Parathyroid adenoma (tissue), 2 donors: ENCODE results near the gene CBLB.

Source experiments
- H2AFZ ChIP-seq: fragments of 300-600 bp; sonication (generic); one replicate; pipeline ENCODE4 v1.7.0; 2017; ENCODE audit warnings: antibody characterized with exemption, mild to moderate bottlenecking
- H3K27ac ChIP-seq: fragments of 300-600 bp; sonication (generic); one replicate; pipeline ENCODE4 v1.7.0; 2017
- H3K27me3 ChIP-seq: fragments of 300-600 bp; sonication (generic); one replicate; pipeline ENCODE4 v1.7.0; 2017; ENCODE audit warnings: low read length; ENCODE audit not compliant: control insufficient read depth, insufficient read depth
- H3K36me3 ChIP-seq: fragments of 300-600 bp; sonication (generic); one replicate; pipeline ENCODE4 v1.7.0; 2017; ENCODE audit warnings: low read length; ENCODE audit not compliant: control insufficient read depth, insufficient read depth
- H3K4me1 ChIP-seq: fragments of 300-600 bp; sonication (generic); one replicate; pipeline ENCODE4 v1.7.0; 2017; ENCODE audit warnings: control low read depth
- H3K4me2 ChIP-seq: fragments of 300-600 bp; sonication (generic); one replicate; pipeline ENCODE4 v1.7.0; 2017; ENCODE audit warnings: low read length
- H3K4me3 ChIP-seq: fragments of 300-600 bp; sonication (generic); one replicate; pipeline ENCODE4 v1.7.0; 2017; ENCODE audit warnings: low read depth, low read length
- H3K79me2 ChIP-seq: fragments of 300-600 bp; sonication (generic); one replicate; pipeline ENCODE4 v1.7.0; 2017; ENCODE audit warnings: control low read depth
- H3K9ac ChIP-seq: fragments of 300-600 bp; sonication (generic); one replicate; pipeline ENCODE4 v1.7.0; 2017; ENCODE audit warnings: mild to moderate bottlenecking
- H3K9me3 ChIP-seq: fragments of 300-600 bp; sonication (generic); one replicate; pipeline ENCODE4 v1.7.0; 2017; ENCODE audit warnings: low read length; ENCODE audit not compliant: control insufficient read depth
- TF ChIP-seq, protein P1 (sequence below): fragments of 300-600 bp; sonication (generic); IDR thresholded peaks from one replicate; pipeline ENCODE4 v1.7.0; 2017; ENCODE audit warnings: antibody characterized with exemption, mild to moderate bottlenecking
- donor health status: primary hyperparathyroidism.

Gene CBLB

GRCh38 chr3:105704726-105705410 is 163.9 kb downstream of the CBLB start:
- H3K9me3 ChIP-seq = no peaks in the 10 kb centered on the region
- H3K79me2 ChIP-seq = no peaks in the 10 kb centered on the region
- no peak overlapping the region for H3K9ac ChIP-seq
- H3K36me3 ChIP-seq = no peaks in the 10 kb centered on the region
- no peak overlapping the region for H3K27ac ChIP-seq
- TF ChIP-seq, protein P1, sequence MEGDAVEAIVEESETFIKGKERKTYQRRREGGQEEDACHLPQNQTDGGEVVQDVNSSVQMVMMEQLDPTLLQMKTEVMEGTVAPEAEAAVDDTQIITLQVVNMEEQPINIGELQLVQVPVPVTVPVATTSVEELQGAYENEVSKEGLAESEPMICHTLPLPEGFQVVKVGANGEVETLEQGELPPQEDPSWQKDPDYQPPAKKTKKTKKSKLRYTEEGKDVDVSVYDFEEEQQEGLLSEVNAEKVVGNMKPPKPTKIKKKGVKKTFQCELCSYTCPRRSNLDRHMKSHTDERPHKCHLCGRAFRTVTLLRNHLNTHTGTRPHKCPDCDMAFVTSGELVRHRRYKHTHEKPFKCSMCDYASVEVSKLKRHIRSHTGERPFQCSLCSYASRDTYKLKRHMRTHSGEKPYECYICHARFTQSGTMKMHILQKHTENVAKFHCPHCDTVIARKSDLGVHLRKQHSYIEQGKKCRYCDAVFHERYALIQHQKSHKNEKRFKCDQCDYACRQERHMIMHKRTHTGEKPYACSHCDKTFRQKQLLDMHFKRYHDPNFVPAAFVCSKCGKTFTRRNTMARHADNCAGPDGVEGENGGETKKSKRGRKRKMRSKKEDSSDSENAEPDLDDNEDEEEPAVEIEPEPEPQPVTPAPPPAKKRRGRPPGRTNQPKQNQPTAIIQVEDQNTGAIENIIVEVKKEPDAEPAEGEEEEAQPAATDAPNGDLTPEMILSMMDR = no peak
- no peaks in the 10 kb centered on the region for H3K27me3 ChIP-seq
- no peaks in the 10 kb centered on the region for H3K4me1 ChIP-seq
- no peak overlapping the region for H2AFZ ChIP-seq
- no peak overlapping the region for H3K4me3 ChIP-seq
- H3K4me2 ChIP-seq = no peak overlapping the region

DNA sequence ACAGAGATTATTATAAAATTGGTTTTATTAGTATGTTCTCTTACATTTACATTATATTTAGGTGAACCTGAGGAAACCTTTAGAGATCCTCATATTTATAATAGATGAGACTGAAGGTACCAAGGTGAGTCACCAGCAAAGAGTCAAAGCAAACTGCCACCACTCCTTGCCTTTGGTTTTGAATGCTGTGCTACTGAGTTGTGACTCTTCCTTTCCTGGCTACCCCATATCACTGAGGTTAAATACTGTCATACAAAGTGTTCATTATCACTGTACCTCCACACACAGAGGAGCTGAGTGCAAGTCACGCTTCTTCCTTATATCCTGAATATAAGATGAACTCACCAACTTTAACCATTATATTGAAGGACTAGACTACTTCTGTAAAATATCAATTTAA is 168.2 kb downstream of the CBLB start:
- Histone ChIP-seq H3K4me2 (no peak overlapping the region), H3K4me1 (no peaks in the 10 kb centered on the region), H3K36me3 (no peaks in the 10 kb centered on the region), H3K9ac (no peak overlapping the region), H3K4me3 (no peak overlapping the region), H3K27ac (no peak overlapping the region), H3K27me3 (no peaks in the 10 kb centered on the region), H3K9me3 (no peaks in the 10 kb centered on the region), H3K79me2 (no peaks in the 10 kb centered on the region), H2AFZ (no peak overlapping the region)
- TF ChIP-seq, protein P1 = no peak

DNA sequence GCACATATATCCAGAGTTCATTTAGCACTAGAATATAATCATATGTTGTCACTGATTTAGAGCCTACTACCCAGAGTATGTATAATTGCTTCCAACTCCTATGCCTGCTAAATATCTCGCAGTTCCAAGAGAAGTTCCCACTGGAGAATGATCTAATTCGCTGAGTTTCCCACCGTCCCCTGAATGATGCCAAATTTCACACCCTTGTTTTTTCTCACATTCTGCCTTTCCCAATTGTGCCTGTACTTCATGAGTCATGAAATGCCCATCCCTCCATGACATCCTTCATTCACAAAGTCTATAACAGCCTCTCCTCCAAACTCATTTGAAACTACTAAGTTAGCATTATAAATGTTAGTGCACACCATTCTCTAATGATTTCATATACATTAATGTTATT is 177.2 kb downstream of the CBLB start:
- Histone ChIP-seq H3K9me3 (no peaks in the 10 kb centered on the region), H3K27me3 (no peaks in the 10 kb centered on the region), H3K4me3 (no peak overlapping the region), H3K27ac (no peak overlapping the region), H3K79me2 (no peaks in the 10 kb centered on the region), H2AFZ (no peak overlapping the region), H3K4me1 (no peaks in the 10 kb centered on the region), H3K9ac (no peak overlapping the region), H3K4me2 (no peak overlapping the region), H3K36me3 (no peaks in the 10 kb centered on the region)
- TF ChIP-seq, protein P1 = no peak

DNA sequence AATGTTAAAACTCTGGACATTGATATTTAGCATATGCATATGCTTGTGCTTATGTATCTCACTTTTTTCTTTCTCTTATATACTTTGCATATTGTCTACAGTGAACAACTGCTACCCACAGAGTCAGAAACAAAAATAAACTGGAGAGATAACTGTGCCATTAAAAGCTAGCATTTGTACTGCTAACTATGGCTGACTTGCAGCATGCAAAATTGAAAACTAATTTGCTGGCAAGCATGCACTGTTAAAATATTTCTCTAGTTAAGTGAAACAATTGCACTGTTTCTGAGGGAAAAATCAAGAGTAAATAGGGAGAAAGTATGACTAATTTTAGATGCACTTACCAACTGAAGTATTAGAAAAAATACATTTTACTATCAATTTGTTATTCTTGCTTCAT is 177.8 kb downstream of the CBLB start:
- no peak overlapping the region for H3K4me3 ChIP-seq
- TF ChIP-seq, protein P1 = no peak
- no peaks in the 10 kb centered on the region for H3K79me2 ChIP-seq
- no peak overlapping the region for H2AFZ ChIP-seq
- H3K27ac ChIP-seq = no peak overlapping the region
- H3K27me3 ChIP-seq = no peaks in the 10 kb centered on the region
- H3K4me1 ChIP-seq = no peaks in the 10 kb centered on the region
- no peak overlapping the region for H3K4me2 ChIP-seq
- no peak overlapping the region for H3K9ac ChIP-seq
- H3K9me3 ChIP-seq = no peaks in the 10 kb centered on the region
- H3K36me3 ChIP-seq = no peaks in the 10 kb centered on the region

- Histone ChIP-seq H3K27me3 (no peaks in the 10 kb centered on the region), H3K27ac (no peak overlapping the region), H2AFZ (no peak overlapping the region), H3K79me2 (no peaks in the 10 kb centered on the region), H3K4me1 (no peaks in the 10 kb centered on the region), H3K36me3 (no peaks in the 10 kb centered on the region), H3K4me3 (no peak overlapping the region), H3K4me2 (no peak overlapping the region), H3K9me3 (no peaks in the 10 kb centered on the region), H3K9ac (no peak overlapping the region)
- TF ChIP-seq, protein P1 = no peak
Observed at GRCh38 chr3:105688821-105689220, 180.0 kb downstream of the CBLB start.
